ENCODE measurements around the gene SSC5D. TPM values are rescaled to one million over a fixed set of nuclear protein-coding genes. Genes with fewer than 3 reads are reported as not detected.
A peak's percentile ranks its signal among the peaks of the same experiment; 100 is the strongest.

Gene SSC5D
- total RNA-seq, 1 experiment from 2014 or later = 0.86 TPM

- POLR2A ChIA-PET = interaction anchor here (0.7 kb wide), 1 partner anchor 158 kb away, joined by 4 read pairs; the partner anchor contains the start of gene FIZ1
- Mint-ChIP-seq H3K36me3 (ENCODE audit: insufficient read depth, unreplicated experiment) (peaks cover 7% of the 10 kb centered on the region), H3K4me3 (ENCODE audit: unreplicated experiment) (peak overlapping the region; percentile 6), H3K27ac (ENCODE audit: unreplicated experiment) (no peak overlapping the region), H3K27me3 (ENCODE audit: insufficient read depth, unreplicated experiment) (peaks cover 44% of the 10 kb centered on the region), H3K4me1 (ENCODE audit: low read depth, unreplicated experiment) (no peaks in the 10 kb centered on the region), H3K9me3 (ENCODE audit: unreplicated experiment) (no peaks in the 10 kb centered on the region)
- TF ChIP-seq CTCF (IDR thresholded peaks at IDR 0.05; ENCODE audit: insufficient read depth in 1 of 2, low read depth in 1 of 2, low read length in 1 of 2, severe bottlenecking in 1 of 2, unreplicated experiment in 1 of 2) = no peak
- H3K9me3 ChIP-seq = 0 out of 2 replicates have a peak, but pooled peaks cover 3% of the 10 kb centered on the region
- DNase-seq = no peak
- H3K4me3 ChIP-seq (ENCODE audit: low read depth, low read length) = no peak overlapping the region
- H3K27me3 ChIP-seq (replicated peaks; ENCODE audit: control insufficient read depth, insufficient read depth, low read length) = peaks cover 10% of the 10 kb centered on the region
- CTCF ChIA-PET = interaction anchor here (0.6 to 1.2 kb wide), 2 partner anchors 20 to 57 kb away, joined by 4 read pairs; partner anchors contain the start of genes ISOC2 and TMEM238
- no TSS peak for BruUV-seq (replicated peaks)
- no peaks in the 10 kb centered on the region for H3K36me3 ChIP-seq (ENCODE audit: control insufficient read depth, insufficient read depth, low read length)
- intact Hi-C loops (cut with micrococcal nuclease; ENCODE audit: unreplicated experiment) = no loop called here
- H3K4me1 ChIP-seq = peaks cover 11% of the 10 kb centered on the region; the same call in 1 of the 2 replicates
These were observed 46.9 kb upstream of the SSC5D start for GRCh38 chr19:55441319-55441691.

GRCh38 chr19:55441692-55442321, 46.4 kb upstream of the SSC5D start:
- no peak for DNase-seq
- POLR2A ChIA-PET = interaction anchor here (0.7 kb wide), 1 partner anchor 157 kb away, joined by 4 read pairs; the partner anchor contains the start of gene FIZ1
- CTCF ChIA-PET = interaction anchor here (0.6 to 1.2 kb wide), 2 partner anchors 20 to 58 kb away, joined by 4 read pairs; partner anchors contain the start of genes ISOC2 and TMEM238
- intact Hi-C loops (cut with micrococcal nuclease; ENCODE audit: unreplicated experiment) = no loop called here
- Mint-ChIP-seq H3K4me3 (ENCODE audit: unreplicated experiment) (peak overlapping the region; percentile 6), H3K27me3 (ENCODE audit: insufficient read depth, unreplicated experiment) (peaks cover 44% of the 10 kb centered on the region), H3K9me3 (ENCODE audit: unreplicated experiment) (no peaks in the 10 kb centered on the region), H3K4me1 (ENCODE audit: low read depth, unreplicated experiment) (no peaks in the 10 kb centered on the region), H3K27ac (ENCODE audit: unreplicated experiment) (no peak overlapping the region), H3K36me3 (ENCODE audit: insufficient read depth, unreplicated experiment) (peaks cover 7% of the 10 kb centered on the region)
- no peaks in the 10 kb centered on the region for H3K36me3 ChIP-seq (ENCODE audit: control insufficient read depth, insufficient read depth, low read length)
- 0 out of 2 replicates have a peak, but pooled peaks cover 3% of the 10 kb centered on the region for H3K9me3 ChIP-seq
- peaks cover 10% of the 10 kb centered on the region for H3K27me3 ChIP-seq (replicated peaks; ENCODE audit: control insufficient read depth, insufficient read depth, low read length)
- H3K4me3 ChIP-seq (ENCODE audit: low read depth, low read length) = no peak overlapping the region
- peaks cover 11% of the 10 kb centered on the region; the same call in 1 of the 2 replicates for H3K4me1 ChIP-seq
- TF ChIP-seq CTCF (IDR thresholded peaks at IDR 0.05; ENCODE audit: insufficient read depth in 1 of 2, low read depth in 1 of 2, low read length in 1 of 2, severe bottlenecking in 1 of 2, unreplicated experiment in 1 of 2) = no peak
- BruUV-seq (replicated peaks) = no TSS peak

GRCh38 chr19:55442372-55442961, 45.8 kb upstream of the SSC5D start:
- ChIA-PET POLR2A (interaction anchor here (0.5 kb wide), 1 partner anchor 61 kb away, joined by 3 read pairs; no protein-coding TSS in a partner anchor), CTCF (interaction anchor here (1.2 kb wide), 1 partner anchor 19 kb away, joined by 4 read pairs; the partner anchor contains the start of gene ISOC2)
- intact Hi-C loops (cut with micrococcal nuclease; ENCODE audit: unreplicated experiment) = no loop called here
- Mint-ChIP-seq H3K27me3 (ENCODE audit: insufficient read depth, unreplicated experiment) (peaks cover 42% of the 10 kb centered on the region), H3K9me3 (ENCODE audit: unreplicated experiment) (no peaks in the 10 kb centered on the region), H3K27ac (ENCODE audit: unreplicated experiment) (no peak overlapping the region), H3K4me3 (ENCODE audit: unreplicated experiment) (peak overlapping the region; percentile 6), H3K4me1 (ENCODE audit: low read depth, unreplicated experiment) (no peaks in the 10 kb centered on the region), H3K36me3 (ENCODE audit: insufficient read depth, unreplicated experiment) (peaks cover 7% of the 10 kb centered on the region)
- Histone ChIP-seq H3K36me3 (ENCODE audit: control insufficient read depth, insufficient read depth, low read length) (no peaks in the 10 kb centered on the region), H3K4me1 (peaks cover 11% of the 10 kb centered on the region; the same call in 1 of the 2 replicates), H3K27me3 (replicated peaks; ENCODE audit: control insufficient read depth, insufficient read depth, low read length) (peaks cover 10% of the 10 kb centered on the region), H3K4me3 (ENCODE audit: low read depth, low read length) (no peak overlapping the region), H3K9me3 (0 out of 2 replicates have a peak, but pooled peaks cover 3% of the 10 kb centered on the region)
- BruUV-seq (replicated peaks) = no TSS peak
- no peak for TF ChIP-seq CTCF (IDR thresholded peaks at IDR 0.05; ENCODE audit: insufficient read depth in 1 of 2, low read depth in 1 of 2, low read length in 1 of 2, severe bottlenecking in 1 of 2, unreplicated experiment in 1 of 2)
- DNase-seq = no peak
